Calu3 (cell line): ENCODE results near the gene POMT2. TPM values are rescaled to one million over a fixed set of nuclear protein-coding genes. Genes with fewer than 3 reads are reported as not detected.

Experiments used
- BruUV-seq: library from RNA; stranded (reverse); fragments of 400-500 nt; replicated peaks from 2 replicates; lab custom pipeline; 2021; lab: Mats Ljungman, UMichigan
- CTCF ChIA-PET: fragments of 300-600 bp; sonication (Branson Sonifier 250); formaldehyde crosslinking; loops from one replicate; lab custom pipeline; 2022; ENCODE audit warnings: antibody characterized with exemption; lab: Charles Lee
- DNase-seq: peaks from one replicate; pipeline ENCODE4 v3.0.0; 2022
- H3K27ac Mint-ChIP-seq: one replicate; pipeline ENCODE4 v1.8.0; 2022; ENCODE audit warnings: mixed read lengths; ENCODE audit not compliant: unreplicated experiment
- H3K27me3 Mint-ChIP-seq: one replicate; pipeline ENCODE4 v1.8.0; 2022; ENCODE audit warnings: mixed read lengths; ENCODE audit not compliant: unreplicated experiment
- H3K36me3 Mint-ChIP-seq: one replicate; pipeline ENCODE4 v1.8.0; 2022; ENCODE audit warnings: mild to moderate bottlenecking, moderate library complexity, mixed read lengths; ENCODE audit not compliant: insufficient read depth, unreplicated experiment
- H3K4me1 Mint-ChIP-seq: one replicate; pipeline ENCODE4 v1.8.0; 2022; ENCODE audit warnings: mild to moderate bottlenecking, low read depth, mixed read lengths; ENCODE audit not compliant: unreplicated experiment
- H3K4me3 Mint-ChIP-seq: one replicate; pipeline ENCODE4 v1.8.0; 2022; ENCODE audit warnings: mild to moderate bottlenecking, low read depth, moderate library complexity, mixed read lengths; ENCODE audit not compliant: unreplicated experiment
- H3K9me3 Mint-ChIP-seq: one replicate; pipeline ENCODE4 v1.8.0; 2022; ENCODE audit warnings: low read depth, mixed read lengths; ENCODE audit not compliant: unreplicated experiment
- intact Hi-C: fragments of 100-400 bp; cut with micrococcal nuclease; formaldehyde crosslinking; loops from one replicate; pipeline ENCODE4 v1.10.0; 2022; ENCODE audit not compliant: unreplicated experiment
- total RNA-seq: library from RNA; stranded (reverse); gene quantifications from 2 replicates; pipeline ENCODE4 v1.2.3, GENCODE V29; 2022
- TF ChIP-seq, protein P1 (sequence below): fragments of 200-600 bp; IDR thresholded peaks from one replicate; pipeline ENCODE4 v1.8.0; 2022; ENCODE audit warnings: antibody characterized with exemption; ENCODE audit not compliant: unreplicated experiment

Gene POMT2
- total RNA-seq, 1 experiment from 2014 or later = 21.7 TPM

DNA sequence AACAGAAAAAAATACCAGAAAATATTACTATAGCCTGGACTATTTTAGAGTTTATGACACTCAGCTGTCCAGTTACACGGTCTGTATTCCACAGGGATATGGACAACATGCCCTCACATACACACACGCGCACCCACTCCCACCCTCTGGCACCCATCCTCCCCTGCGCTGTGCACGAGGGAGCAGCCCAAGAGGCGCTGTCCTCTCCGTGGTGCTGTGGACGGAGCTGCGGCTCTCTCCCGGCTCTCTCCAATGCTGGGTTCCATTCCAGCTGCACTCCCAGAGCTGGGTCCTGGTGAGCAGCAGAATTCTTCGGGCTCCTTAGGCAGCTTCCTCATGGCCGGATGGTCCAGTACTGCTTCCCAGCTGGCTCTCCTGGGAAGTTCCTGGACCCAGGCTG, 43.7 kb downstream of the POMT2 start:
- intact Hi-C loops = no loop called here
- no peak overlapping the region for H3K27ac Mint-ChIP-seq
- TF ChIP-seq, protein P1, sequence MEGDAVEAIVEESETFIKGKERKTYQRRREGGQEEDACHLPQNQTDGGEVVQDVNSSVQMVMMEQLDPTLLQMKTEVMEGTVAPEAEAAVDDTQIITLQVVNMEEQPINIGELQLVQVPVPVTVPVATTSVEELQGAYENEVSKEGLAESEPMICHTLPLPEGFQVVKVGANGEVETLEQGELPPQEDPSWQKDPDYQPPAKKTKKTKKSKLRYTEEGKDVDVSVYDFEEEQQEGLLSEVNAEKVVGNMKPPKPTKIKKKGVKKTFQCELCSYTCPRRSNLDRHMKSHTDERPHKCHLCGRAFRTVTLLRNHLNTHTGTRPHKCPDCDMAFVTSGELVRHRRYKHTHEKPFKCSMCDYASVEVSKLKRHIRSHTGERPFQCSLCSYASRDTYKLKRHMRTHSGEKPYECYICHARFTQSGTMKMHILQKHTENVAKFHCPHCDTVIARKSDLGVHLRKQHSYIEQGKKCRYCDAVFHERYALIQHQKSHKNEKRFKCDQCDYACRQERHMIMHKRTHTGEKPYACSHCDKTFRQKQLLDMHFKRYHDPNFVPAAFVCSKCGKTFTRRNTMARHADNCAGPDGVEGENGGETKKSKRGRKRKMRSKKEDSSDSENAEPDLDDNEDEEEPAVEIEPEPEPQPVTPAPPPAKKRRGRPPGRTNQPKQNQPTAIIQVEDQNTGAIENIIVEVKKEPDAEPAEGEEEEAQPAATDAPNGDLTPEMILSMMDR = no peak
- CTCF ChIA-PET = interaction anchor here (0.9 kb wide), 1 partner anchor 27 kb away, joined by 3 read pairs; no protein-coding TSS in a partner anchor
- H3K36me3 Mint-ChIP-seq = no peaks in the 10 kb centered on the region
- no peaks in the 10 kb centered on the region for H3K9me3 Mint-ChIP-seq
- no peak overlapping the region for H3K4me3 Mint-ChIP-seq
- no peak for DNase-seq
- no peaks in the 10 kb centered on the region for H3K4me1 Mint-ChIP-seq
- H3K27me3 Mint-ChIP-seq = peaks cover 9% of the 10 kb centered on the region
- no TSS peak for BruUV-seq

DNA sequence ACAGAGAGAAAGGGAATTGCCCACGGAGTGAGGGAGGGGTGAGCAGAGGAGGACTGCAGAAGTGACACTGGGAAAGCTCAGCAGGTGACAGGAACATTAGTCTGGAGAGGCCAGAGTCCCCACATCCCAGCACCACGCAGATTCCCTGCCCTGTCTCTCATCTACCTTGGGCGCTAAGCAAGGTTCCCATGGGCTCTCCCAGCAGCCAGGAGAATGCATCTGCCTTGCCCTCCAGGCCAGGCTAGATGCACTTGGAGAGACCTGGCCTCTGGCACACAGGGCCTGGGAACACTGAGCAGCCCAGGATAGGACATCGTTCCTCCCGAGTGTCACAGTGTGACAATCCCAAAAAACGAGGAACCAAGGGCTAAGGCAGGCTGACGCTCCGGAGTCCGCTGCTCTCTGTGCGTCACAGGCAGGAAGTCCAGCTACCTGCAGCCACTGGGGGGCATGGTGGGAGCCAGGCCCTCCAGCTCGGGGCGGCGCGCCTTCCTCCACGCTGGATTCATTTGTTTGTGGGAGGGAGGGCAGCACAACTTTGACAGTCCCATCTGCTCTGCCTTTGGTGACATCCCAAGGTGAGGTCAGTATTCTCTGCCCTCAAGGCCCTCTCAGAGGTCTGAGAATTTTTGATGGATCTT, 44.3 kb downstream of the POMT2 start:
- intact Hi-C loops = no loop called here
- H3K27me3 Mint-ChIP-seq = peaks cover 14% of the 10 kb centered on the region
- H3K4me3 Mint-ChIP-seq = no peak overlapping the region
- DNase-seq = no peak
- H3K4me1 Mint-ChIP-seq = no peaks in the 10 kb centered on the region
- BruUV-seq = no TSS peak
- no peak overlapping the region for H3K27ac Mint-ChIP-seq
- CTCF ChIA-PET = interaction anchor here (0.6 kb wide), 1 partner anchor 90 kb away, joined by 4 read pairs; no protein-coding TSS in a partner anchor
- H3K9me3 Mint-ChIP-seq = no peaks in the 10 kb centered on the region
- H3K36me3 Mint-ChIP-seq = no peaks in the 10 kb centered on the region
- TF ChIP-seq, protein P1 = no peak

DNA sequence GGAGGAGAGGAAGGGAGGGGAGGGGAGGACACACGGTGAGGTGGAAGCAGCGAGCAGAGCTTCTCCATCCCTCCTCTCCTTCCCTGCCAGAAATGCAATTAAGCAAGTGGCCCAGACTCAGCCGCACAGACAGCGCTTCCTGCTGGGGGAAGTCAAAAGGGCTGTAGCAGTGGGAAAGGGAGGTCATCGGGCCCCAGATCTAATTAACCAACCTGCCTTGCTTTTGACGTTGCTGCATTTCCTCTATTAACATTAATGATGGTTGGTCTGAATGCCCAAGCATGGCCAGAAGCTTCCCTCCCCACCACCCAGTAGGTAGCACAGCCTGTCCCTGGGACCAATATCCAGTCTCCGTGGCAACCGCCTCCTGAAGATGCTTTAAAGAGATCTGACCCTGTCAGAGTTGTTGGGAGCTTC, 45.1 kb downstream of the POMT2 start:
- DNase-seq = no peak
- TF ChIP-seq, protein P1 = no peak
- H3K27ac Mint-ChIP-seq = no peak overlapping the region
- H3K9me3 Mint-ChIP-seq = no peaks in the 10 kb centered on the region
- H3K4me1 Mint-ChIP-seq = no peaks in the 10 kb centered on the region
- H3K27me3 Mint-ChIP-seq = peaks cover 18% of the 10 kb centered on the region
- CTCF ChIA-PET = no interaction called here
- intact Hi-C loops = no loop called here
- H3K36me3 Mint-ChIP-seq = no peaks in the 10 kb centered on the region
- no TSS peak for BruUV-seq
- H3K4me3 Mint-ChIP-seq = no peak overlapping the region

DNA sequence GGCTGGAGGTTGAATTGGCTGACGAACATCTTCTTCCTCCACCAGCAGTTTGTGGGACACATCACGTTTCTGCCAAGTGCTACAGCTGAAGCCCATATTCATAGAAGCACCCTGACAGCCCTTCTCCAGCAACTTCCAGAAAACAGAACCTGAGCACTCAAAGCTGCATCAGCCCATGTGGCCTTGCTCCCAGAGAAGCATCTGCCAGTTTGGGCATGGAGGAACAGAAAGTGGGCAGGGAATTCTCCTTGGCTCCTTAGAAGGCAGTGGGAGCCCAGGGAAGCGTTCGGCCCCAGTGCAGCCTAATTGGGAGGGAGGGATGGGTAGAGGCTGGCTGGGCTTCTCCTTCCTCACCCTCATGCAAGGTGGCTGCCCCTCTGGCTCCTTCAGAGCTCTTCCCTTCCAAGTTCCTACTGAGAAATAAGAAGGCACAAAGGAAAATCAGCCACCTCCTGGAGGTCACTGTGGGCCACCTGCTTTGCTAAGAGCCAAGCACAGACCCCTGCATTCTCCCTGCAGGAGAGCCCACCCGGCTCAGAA, 45.6 kb downstream of the POMT2 start:
- no peak for DNase-seq
- TF ChIP-seq, protein P1 = no peak
- Mint-ChIP-seq H3K4me1 (no peaks in the 10 kb centered on the region), H3K9me3 (no peaks in the 10 kb centered on the region), H3K27ac (no peak overlapping the region), H3K4me3 (no peak overlapping the region), H3K27me3 (peaks cover 23% of the 10 kb centered on the region), H3K36me3 (no peaks in the 10 kb centered on the region)
- BruUV-seq = no TSS peak
- intact Hi-C loops = no loop called here
- CTCF ChIA-PET = no interaction called here
